Measurements from ENCODE around the gene PVR.

DNA sequence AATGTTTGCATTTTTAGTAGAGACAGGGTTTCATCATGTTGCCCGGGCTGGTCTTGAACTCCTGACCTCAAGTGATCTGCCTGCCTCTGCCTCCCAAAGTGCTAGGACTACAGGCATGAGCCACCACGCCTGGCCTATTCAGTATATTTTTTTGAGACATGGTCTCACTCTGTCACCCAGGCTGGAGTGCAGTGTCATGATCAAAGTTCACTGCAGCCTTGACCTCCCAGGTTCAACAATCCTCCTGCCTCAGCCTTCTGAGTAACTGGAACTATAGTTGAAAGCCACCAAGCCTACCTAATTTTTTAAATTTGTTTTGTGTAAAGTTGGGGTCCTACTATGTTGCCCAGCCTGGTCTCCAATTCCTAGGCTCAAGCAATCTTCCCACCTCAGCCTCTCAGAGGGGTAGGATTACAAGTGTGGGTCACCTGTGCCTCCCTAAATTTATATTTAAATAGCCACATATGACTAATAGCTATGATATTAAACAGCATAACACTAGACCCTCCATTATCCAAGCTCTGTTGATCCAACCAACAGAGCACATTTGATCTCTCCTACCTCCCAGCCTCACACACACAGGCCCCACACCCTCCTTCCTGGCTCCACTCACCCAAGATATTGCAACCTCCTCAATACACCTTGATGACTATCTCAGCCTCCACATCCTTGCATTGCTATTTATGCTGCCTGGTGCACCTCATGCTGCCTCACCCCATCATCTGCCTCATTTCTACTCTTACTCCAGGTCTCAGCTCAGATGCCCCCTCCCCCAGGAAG lies 25.5 kb downstream of the PVR start:
- TF ChIP-seq, protein P1, sequence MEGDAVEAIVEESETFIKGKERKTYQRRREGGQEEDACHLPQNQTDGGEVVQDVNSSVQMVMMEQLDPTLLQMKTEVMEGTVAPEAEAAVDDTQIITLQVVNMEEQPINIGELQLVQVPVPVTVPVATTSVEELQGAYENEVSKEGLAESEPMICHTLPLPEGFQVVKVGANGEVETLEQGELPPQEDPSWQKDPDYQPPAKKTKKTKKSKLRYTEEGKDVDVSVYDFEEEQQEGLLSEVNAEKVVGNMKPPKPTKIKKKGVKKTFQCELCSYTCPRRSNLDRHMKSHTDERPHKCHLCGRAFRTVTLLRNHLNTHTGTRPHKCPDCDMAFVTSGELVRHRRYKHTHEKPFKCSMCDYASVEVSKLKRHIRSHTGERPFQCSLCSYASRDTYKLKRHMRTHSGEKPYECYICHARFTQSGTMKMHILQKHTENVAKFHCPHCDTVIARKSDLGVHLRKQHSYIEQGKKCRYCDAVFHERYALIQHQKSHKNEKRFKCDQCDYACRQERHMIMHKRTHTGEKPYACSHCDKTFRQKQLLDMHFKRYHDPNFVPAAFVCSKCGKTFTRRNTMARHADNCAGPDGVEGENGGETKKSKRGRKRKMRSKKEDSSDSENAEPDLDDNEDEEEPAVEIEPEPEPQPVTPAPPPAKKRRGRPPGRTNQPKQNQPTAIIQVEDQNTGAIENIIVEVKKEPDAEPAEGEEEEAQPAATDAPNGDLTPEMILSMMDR (conservative IDR thresholded peaks at IDR 0.05; ENCODE audit: low read depth, low read length), result no peak
- TF ChIP-seq SMC3 (IDR thresholded peaks at IDR 0.05; ENCODE audit: low read depth, low read length), result no peak
